HG02973 (cell line): Measurements from ENCODE around the gene TRPM4.
"Not testable (repeated sequence)": the region's sequence is repeated elsewhere in the genome, so short reads cannot be mapped to it uniquely, and the experiment has no call there.

Experiments
- ATAC-seq: cut with Tn5 transposase; IDR thresholded peaks from one replicate; pipeline ENCODE4 v1.9.1; 2021; ENCODE audit warnings: moderate library complexity; ENCODE audit not compliant: unreplicated experiment

TRPM4 gene

DNA sequence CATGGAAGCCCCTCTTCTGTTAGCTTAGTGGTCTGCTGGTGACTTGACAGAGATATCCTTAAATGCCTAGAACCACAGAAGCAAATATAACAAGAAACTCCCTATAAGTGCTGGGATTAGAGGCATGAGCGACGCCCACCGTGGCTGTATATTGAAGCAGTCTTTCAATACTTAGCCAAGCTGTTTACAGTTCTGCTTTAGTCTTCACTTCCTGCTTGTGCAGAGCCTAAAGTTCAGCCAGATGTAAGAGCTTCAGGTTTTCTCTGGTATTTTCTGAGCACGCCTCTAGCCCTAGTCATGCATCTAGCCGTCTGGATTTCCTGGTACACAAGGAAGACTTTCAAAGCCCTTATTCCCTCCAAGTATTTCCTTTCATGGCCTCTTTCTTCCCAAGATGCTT is 28.5 kb downstream of the TRPM4 start:
- no peak for ATAC-seq

DNA sequence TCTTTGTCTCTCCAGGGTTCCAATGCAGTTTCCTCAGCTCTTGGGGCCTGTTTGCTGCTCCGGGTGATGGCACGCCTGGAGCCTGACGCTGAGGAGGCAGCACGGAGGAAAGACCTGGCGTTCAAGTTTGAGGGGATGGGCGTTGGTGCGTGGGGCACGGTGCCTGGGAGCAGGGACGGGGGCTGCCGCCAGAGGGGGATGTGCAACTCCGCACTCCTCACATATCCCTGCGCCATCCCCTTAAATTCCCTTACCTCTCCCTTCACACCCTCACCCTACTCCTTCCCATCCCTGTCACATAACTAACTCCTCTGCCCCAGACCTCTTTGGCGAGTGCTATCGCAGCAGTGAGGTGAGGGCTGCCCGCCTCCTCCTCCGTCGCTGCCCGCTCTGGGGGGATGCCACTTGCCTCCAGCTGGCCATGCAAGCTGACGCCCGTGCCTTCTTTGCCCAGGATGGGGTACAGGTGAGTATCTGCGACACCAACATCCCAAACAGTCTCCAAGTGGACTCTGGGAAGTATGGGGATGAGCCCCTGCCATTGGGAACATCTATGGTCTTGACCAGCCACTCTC is 31.1 kb downstream of the TRPM4 start:
- ATAC-seq: no peak

DNA sequence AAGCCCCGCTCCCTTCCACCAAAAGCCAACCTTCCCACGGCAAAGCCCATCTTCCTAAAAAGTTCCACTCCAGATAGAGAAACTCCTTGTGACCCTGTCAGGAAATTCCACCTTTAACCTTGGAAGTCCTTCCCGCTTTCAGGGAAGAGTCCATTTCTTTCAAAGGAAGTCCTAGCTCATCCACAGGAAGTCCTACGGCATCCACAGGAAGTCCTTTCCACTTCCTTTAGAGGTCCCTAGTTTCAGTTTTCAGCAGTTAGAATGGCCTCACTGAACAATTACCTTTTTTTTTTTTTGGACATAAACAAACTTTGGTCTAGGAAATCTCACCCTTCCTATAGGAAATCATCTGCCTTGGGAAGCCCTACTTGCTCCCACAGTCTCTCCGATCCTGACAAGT is 31.7 kb downstream of the TRPM4 start:
- ATAC-seq: no peak

DNA sequence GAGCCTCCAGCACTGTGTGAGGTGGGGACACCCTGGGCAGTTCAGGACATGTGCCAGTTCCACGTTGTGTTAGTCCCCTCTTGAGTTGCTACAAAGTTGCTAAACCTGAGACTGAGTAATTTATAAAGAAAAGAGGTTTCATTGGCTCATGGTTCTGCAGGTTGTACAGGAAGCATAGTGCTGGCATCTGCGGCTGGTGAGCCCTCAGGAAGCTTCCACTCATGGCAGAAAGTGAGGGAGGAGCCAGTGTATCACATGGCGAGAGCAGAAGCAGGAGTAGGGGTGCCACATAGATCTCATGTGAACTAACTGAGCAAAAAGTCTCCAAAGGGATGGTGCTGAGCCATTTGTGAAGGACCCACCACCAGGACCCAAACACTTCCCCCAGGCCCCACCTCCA is 33.2 kb downstream of the TRPM4 start:
- no peak for ATAC-seq

DNA sequence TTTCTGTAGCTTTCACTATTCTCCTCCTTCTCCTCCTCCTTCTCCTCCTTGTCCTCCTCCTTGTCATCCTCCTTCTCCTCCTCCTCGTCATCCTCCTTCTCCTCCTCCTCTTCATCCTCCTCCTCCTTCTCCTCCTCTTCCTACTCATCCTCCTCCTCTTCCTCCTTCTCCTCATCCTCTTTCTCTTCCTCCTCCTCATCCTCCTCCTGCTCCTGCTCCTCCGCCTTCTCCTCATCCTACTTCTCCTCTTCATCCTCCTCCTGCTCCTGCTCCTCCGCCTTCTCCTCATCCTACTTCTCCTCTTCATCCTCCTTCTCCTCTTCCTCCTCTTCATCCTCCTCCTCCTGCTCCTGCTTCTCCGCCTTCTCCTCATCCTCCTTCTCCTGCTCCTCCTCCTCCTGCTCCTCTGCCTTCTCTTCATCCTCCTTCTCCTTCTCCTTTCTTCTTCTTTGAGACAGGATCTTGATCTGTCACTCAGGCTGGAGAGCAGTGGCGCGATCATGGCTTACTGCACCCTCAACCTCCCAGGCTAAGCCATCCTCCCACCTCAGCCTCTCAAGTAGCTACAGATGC is 36.3 kb downstream of the TRPM4 start:
- ATAC-seq: no peak

DNA sequence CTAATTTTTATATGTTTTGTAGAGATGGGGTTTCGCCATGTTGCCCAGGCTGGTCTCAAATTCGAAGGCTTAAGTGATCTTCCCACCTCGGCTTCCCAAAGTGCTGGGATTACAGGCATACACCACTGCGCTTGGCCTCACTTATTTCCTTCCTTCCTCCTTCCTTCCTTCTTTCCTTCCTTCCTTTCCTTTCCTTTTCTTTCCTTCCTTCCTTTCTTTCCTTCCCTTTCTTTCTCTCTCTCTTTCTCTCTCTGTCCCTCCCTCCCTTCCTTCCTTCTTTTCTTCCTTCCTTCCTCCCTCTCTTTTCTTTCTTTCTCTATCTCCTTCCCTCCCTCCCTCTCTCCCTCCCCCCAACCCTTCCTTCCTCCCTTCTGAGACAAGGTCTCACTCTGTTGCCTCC is 36.8 kb downstream of the TRPM4 start:
- ATAC-seq: no peak

DNA sequence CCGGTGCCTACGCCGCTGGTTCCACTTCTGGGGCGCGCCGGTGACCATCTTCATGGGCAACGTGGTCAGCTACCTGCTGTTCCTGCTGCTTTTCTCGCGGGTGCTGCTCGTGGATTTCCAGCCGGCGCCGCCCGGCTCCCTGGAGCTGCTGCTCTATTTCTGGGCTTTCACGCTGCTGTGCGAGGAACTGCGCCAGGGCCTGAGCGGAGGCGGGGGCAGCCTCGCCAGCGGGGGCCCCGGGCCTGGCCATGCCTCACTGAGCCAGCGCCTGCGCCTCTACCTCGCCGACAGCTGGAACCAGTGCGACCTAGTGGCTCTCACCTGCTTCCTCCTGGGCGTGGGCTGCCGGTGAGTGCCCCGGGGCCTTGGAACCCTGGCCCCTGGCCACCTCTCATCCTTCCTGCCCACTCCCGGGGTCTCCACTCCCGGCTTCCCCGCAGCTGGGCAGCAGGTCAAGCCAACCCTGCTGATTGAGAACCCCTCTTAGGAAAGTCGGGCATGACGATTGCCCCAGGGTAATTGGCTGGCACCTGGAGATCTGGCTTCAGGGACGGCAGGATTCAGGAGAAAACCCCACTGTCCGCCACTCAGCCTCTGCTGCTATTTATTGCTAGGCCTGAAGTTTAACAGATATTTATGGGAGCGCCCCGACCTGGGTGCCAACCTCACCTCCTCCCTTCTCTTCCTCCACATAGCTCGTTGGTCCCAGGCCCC is 39.1 kb downstream of the TRPM4 start:
- ATAC-seq: no peak

DNA sequence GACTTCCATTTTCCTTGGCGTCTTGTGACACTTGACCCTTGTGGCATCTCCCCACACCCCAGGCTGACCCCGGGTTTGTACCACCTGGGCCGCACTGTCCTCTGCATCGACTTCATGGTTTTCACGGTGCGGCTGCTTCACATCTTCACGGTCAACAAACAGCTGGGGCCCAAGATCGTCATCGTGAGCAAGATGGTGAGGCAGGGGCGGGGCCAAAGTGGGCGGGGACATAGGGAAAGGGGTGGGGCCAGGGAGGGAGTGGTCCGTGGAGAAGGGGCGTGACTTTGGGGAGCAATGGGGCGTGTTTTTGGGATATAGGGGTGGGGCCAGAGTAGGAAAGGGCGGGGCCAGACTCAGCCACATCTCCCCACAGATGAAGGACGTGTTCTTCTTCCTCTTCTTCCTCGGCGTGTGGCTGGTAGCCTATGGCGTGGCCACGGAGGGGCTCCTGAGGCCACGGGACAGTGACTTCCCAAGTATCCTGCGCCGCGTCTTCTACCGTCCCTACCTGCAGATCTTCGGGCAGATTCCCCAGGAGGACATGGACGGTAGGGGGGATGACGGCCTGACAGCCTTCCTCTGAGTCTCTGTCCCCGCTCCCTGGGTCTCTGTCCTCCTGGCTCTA is 42.8 kb downstream of the TRPM4 start:
- no peak for ATAC-seq

DNA sequence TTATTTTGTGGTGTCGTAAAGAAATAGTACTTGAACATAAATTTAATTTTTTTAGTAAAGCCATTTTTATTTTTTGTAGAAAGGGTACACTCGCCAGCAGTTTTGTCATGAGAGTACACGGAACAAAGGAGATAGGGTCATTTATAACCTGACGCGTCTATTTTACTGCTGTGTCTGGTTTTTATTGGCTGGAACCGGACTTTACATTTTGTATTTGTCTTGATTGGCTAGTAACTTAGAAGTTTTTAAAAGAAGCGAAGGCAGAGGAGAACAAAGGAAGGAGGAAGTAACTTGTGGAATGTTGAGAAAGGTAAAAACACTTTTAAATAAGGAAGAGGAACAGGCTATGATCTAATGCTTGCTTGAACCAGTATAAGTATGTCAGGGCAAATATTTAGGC is 43.5 kb downstream of the TRPM4 start:
- no peak for ATAC-seq

DNA sequence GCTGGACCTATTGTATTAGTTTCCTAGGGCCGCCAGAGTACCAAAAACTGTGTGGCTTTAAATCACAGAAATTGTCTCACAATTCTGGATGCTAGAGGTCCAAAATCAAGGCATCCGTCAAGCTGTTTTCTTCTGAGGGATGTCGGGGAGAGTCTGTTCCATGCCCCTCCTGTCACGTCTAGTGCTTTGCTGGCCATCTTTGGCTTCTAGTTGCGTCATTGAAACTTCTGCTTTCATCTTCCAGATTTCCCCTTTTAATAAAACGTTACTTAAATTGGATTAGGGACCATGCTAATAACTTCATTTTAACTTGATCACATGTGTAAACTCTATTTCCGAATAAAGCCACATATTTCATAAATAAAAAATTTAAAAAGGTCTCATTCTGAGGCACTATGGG is 47.5 kb downstream of the TRPM4 start:
- no peak for ATAC-seq

DNA sequence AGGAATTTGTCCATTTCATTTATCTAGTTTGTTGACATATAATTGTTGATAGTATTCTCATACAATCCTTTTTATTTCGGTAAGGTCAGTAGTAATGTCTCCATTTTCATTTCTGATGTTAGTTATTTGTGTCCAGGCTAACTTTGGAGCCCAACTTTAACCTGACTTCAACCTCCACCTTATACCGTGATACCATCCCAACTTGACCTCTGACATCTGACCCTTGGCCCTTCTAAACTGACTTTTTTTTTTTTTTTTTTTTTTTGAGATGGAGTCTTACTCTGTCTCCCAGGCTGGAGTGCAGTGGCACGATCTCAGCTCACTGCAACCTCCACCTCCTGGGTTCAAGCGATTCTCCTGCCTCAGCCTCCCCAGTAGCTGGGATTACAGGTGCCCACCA is 51.9 kb downstream of the TRPM4 start:
- ATAC-seq: not testable (repeated sequence)

DNA sequence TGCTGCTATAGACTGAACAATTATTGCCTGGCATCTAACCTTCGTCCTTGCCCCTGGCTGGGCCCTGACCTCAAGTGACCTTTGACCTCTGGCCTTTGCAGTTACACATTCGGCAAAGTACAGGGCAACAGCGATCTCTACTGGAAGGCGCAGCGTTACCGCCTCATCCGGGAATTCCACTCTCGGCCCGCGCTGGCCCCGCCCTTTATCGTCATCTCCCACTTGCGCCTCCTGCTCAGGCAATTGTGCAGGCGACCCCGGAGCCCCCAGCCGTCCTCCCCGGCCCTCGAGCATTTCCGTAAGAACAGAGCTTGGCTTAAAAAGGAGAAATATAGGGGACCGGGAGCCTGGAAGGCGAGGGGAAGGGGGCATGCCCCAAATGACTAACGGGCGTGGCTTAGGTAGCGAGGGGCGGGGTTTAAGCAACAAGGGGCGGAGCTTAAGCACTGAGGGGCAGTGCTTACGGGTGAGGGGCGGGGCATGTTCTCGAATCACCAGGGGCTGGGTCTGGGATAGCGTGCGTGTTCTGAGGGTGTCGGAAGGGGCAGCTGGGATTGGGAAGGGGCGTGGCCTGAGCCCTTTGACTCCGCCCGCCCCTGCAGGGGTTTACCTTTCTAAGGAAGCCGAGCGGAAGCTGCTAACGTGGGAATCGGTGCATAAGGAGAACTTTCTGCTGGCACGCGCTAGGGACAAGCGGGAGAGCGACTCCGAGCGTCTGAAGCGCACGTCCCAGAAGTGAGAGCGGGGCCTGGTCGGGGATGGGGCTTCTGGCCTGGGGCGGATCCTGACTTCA is 52.7 kb downstream of the TRPM4 start:
- ATAC-seq: no peak

DNA sequence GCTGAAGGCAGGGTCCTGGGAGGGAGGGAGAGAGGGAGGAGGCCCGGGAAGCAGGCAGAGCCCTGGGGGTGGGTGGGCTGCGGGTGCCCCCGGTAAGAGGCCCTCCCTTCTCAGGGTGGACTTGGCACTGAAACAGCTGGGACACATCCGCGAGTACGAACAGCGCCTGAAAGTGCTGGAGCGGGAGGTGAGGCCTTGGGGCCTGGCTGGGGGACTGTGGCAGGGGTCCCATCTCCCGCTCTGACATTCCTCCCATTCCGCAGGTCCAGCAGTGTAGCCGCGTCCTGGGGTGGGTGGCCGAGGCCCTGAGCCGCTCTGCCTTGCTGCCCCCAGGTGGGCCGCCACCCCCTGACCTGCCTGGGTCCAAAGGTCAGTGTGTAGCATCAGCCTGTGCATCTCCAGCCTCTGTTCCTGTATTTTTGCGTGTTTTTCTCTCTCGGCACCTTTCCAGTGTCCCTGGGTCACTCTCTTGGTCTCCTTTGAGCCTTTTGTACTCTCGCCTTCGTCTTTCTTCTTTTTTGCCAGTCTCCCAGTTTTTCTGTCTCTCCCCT is 53.4 kb downstream of the TRPM4 start:
- no peak for ATAC-seq

DNA sequence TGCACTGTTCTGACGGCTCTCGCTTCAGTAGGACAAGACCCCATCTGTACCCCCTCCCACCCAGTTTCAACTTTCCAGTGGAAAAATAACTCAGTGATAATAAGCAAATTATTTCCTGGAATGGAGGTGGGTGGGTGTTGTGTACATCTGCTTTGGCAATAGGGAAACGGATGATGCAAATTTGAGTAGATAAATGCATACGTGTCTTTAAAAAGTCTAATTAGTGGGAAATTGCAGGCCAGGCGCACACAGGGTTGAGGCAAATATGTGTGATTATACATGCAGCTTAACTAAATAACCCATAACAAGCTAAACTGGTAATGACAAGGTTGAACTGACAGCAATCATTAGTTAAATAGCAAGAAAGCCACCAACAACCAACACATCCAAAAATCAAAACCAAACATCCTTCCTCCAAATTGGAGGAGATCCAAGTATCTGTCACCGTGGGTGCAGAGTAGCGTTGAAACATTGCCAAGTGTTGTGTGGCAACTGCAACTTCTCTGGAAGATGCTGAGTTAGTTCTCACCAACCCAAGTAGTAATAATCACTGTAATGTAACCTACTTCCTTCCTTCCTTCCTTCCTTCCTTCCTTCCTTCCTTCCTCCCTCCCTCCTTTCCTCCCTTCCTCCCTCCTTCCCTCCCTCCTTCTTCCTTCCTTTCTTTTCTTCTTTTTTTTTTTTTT is 54.6 kb downstream of the TRPM4 start:
- no peak for ATAC-seq

DNA sequence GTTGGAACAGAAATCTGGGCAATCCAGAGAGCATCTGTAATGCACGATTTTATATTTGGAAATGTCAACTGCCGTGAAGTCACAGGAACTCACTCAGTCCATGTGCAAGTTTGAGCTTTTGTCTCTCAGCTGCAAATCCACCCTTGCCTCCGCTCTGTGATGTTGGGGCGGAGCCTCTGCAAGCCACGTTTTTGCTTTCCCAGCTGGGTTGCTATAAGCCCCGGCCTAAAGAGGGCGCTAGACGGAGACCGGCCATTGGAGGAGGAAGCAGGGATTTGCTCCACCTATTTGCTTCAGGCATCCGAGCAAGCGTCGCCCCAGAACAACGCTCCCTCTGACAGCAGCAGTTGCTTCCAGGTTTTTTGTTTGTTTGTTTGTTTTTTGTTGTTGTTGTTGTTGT is 56.2 kb downstream of the TRPM4 start:
- no peak for ATAC-seq

DNA sequence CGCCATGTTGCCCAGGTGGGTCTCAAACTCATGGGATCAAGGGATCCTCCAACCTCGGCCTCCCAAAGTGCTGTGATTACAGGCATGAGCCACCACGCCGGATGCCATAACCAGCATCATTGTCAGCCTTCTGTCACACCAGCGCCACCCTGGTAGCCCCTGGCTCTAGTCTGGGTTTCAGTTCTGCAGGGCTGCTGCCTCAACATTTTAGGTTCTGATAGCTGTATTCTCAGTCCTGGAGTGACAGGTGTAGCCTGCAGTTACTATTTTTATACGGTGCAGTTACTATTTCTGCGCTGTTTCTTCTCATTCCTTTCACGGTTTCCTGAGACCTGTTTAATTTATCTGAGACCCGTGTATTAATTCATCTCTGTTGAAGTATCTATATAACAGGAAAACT is 57.1 kb downstream of the TRPM4 start:
- no peak for ATAC-seq

DNA sequence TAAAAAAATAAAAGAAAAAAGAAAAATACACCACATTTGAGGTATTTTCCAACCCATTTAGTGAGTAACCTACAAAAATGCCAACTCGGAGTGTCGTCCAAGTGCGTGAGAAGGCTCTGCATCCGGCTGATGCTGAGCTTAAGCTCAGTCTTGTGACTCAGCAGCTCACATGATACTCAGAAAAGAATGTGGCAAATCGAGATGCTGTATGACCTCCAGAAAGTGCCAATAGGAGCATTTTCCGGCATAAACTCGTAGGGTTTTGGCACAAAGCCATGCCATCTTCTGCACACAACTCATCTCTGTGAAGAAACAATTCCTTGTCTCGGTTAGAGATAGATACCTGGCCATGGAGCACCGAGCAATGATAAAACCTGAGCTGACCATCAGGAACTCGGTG is 58.5 kb downstream of the TRPM4 start:
- ATAC-seq: no peak

DNA sequence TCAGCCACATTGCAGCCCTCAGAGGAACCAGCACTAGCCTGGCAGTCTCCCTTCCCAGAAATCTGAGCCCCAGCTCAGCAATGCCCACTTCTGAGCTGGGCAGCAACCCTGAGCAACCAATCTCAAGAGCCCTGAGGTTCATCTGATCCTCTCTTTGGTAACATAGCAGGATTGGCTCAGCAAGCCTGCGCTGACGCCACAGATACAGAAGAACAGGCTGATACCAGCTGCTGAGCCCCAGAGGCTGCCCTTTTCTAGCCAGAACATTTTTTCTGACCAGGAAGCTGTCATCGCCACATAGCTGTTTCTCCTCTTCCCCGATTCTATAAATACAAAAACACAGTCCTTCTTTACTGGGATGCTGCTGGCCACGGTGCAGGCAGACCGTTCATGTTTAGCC is 59.8 kb downstream of the TRPM4 start:
- no peak for ATAC-seq

DNA sequence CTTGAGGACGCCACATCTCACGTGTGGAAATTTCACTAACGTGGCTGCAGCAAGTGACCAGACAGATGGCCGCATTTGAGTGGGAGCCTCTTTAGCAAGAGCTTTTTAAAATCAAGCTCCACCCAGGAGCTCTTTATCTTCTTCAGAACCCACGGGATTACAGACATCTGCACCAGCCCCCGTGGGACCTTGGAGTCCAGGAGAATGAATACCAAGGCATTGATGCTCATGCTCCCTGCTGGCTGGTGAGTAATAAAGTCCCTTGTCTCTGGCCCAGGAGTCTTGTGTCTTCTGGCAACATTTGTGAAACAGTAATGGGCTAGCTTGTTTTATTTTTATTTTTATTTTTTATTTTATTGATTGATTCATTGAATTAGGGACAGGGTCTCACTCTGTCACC is 64.4 kb downstream of the TRPM4 start:
- ATAC-seq: no peak

DNA sequence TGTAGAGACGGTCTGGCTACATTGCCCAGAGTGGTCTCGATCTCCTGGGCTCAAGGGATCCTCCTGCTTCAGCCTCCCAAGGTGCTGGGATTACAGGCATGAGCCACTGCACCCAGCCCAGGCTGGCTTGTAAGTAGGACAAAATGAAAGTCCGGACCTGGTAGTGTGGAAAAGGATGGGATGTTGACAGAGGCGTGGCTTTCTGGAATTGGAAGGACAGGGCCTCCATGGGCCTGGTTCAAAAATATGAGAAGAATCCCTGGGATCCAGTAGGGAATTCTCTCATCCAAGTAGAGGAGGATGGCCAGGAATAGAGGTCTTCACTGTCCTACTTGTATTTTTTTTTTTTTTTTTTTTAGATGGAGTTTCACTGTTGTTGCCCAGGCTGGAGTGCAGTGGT is 64.9 kb downstream of the TRPM4 start:
- no peak for ATAC-seq

DNA sequence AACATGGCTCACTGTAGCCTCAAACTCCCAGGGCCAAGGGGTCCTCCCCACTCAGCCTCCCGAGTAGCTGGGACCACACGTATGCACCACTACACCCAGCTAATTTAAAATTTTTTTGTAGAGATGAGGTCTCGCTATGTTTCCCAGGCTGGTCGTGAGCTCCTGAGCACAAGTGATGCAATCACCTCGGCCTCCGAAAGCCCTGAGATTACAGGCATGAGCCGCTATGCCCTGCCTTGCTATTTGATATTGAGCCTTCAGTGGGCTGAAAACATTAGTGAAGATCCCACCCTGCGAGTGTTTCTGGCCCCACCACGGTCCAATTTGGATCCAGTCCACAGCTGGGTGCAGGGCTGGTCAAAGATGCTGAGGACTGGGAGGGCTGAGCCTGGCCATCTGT is 65.9 kb downstream of the TRPM4 start:
- no peak for ATAC-seq
